ENCODE measurements around the gene CNTN4. TPM values are rescaled to one million over a fixed set of nuclear protein-coding genes. Genes with fewer than 3 reads are reported as not detected.

CNTN4 gene
- polyA plus RNA-seq, 1 experiment: not detected

GRCh38 chr3:2635511-2635910, 536.8 kb downstream of the CNTN4 start:
- no peak for TF ChIP-seq CTCF (IDR thresholded peaks at IDR 0.05; ENCODE audit: low read depth, low read length)
- Histone ChIP-seq H3K4me3 (ENCODE audit: low read depth, low read length) (no peak overlapping the region), H3K27ac (ENCODE audit: low read depth, low read length) (no peak overlapping the region), H3K27me3 (ENCODE audit: control insufficient read depth, insufficient read depth, low read length) (no peaks in the 10 kb centered on the region), H3K9me3 (ENCODE audit: control insufficient read depth, insufficient read depth, low read length) (peaks cover 3% of the 10 kb centered on the region; the same call in 1 of the 2 replicates)
- POLR2A ChIA-PET: no interaction called here
- DNase-seq (ENCODE audit: low read depth, low spot score): no peak
- CTCF ChIA-PET: interaction anchor here (0.6 kb wide), 1 partner anchor 536 kb away, joined by 5 read pairs; no protein-coding TSS in a partner anchor

GRCh38 chr3:2643606-2644005, 544.9 kb downstream of the CNTN4 start:
- ChIA-PET POLR2A (no interaction called here), CTCF (no interaction called here)
- no peaks in the 10 kb centered on the region; the same call in 1 of the 2 replicates for H3K9me3 ChIP-seq (ENCODE audit: control insufficient read depth, insufficient read depth, low read length)
- H3K4me3 ChIP-seq (ENCODE audit: low read depth, low read length): no peak overlapping the region
- TF ChIP-seq CTCF (IDR thresholded peaks at IDR 0.05; ENCODE audit: low read depth, low read length): no peak
- DNase-seq (ENCODE audit: low read depth, low spot score): no peak
- no peaks in the 10 kb centered on the region for H3K27me3 ChIP-seq (ENCODE audit: control insufficient read depth, insufficient read depth, low read length)
- H3K27ac ChIP-seq (ENCODE audit: low read depth, low read length): no peak overlapping the region

GRCh38 chr3:2645001-2645400, 546.3 kb downstream of the CNTN4 start:
- H3K4me3 ChIP-seq (ENCODE audit: low read depth, low read length): no peak overlapping the region
- no peak for DNase-seq (ENCODE audit: low read depth, low spot score)
- no peaks in the 10 kb centered on the region; the same call in 1 of the 2 replicates for H3K9me3 ChIP-seq (ENCODE audit: control insufficient read depth, insufficient read depth, low read length)
- H3K27ac ChIP-seq (ENCODE audit: low read depth, low read length): no peak overlapping the region
- no peaks in the 10 kb centered on the region for H3K27me3 ChIP-seq (ENCODE audit: control insufficient read depth, insufficient read depth, low read length)
- POLR2A ChIA-PET: no interaction called here
- CTCF ChIA-PET: no interaction called here
- TF ChIP-seq CTCF (IDR thresholded peaks at IDR 0.05; ENCODE audit: low read depth, low read length): no peak

- DNase-seq (ENCODE audit: low read depth, low spot score): no peak
- H3K9me3 ChIP-seq (ENCODE audit: control insufficient read depth, insufficient read depth, low read length): peaks cover 2% of the 10 kb centered on the region; the same call in 1 of the 2 replicates
- POLR2A ChIA-PET: no interaction called here
- no peak overlapping the region for H3K27ac ChIP-seq (ENCODE audit: low read depth, low read length)
- no peak overlapping the region for H3K4me3 ChIP-seq (ENCODE audit: low read depth, low read length)
- no peaks in the 10 kb centered on the region for H3K27me3 ChIP-seq (ENCODE audit: control insufficient read depth, insufficient read depth, low read length)
- TF ChIP-seq CTCF (IDR thresholded peaks at IDR 0.05; ENCODE audit: low read depth, low read length): no peak
- CTCF ChIA-PET: no interaction called here
Measured at GRCh38 chr3:2650746-2651145, 552.1 kb downstream of the CNTN4 start.

- Histone ChIP-seq H3K27ac (ENCODE audit: low read depth, low read length) (no peak overlapping the region), H3K27me3 (ENCODE audit: control insufficient read depth, insufficient read depth, low read length) (no peaks in the 10 kb centered on the region), H3K9me3 (ENCODE audit: control insufficient read depth, insufficient read depth, low read length) (peaks cover 2% of the 10 kb centered on the region; the same call in 1 of the 2 replicates), H3K4me3 (ENCODE audit: low read depth, low read length) (no peak overlapping the region)
- CTCF ChIA-PET: no interaction called here
- no peak for DNase-seq (ENCODE audit: low read depth, low spot score)
- no peak for TF ChIP-seq CTCF (IDR thresholded peaks at IDR 0.05; ENCODE audit: low read depth, low read length)
- POLR2A ChIA-PET: no interaction called here
Measured at GRCh38 chr3:2652386-2652785, 553.7 kb downstream of the CNTN4 start.
